Erythroblast (primary cell): Measurements from ENCODE around the gene NDUFV3.

Experiments
- GATA1 ChIP-seq: IDR thresholded peaks from 2 replicates; pipeline ENCODE4 v1.6.1; 2011; ENCODE audit warnings: low read depth, mild to moderate bottlenecking, control low read depth, low read length, moderate library complexity
- POLR2A ChIP-seq: IDR thresholded peaks from 2 replicates; pipeline ENCODE4 v1.6.1; 2011; ENCODE audit warnings: mild to moderate bottlenecking, low read length

GRCh38 chr21:42845296-42845965 lies 47.7 kb upstream of the NDUFV3 start:
- TF ChIP-seq GATA1 (no peak), POLR2A (no peak)
